ENCODE results near the gene TTC24.

The TTC24 gene

DNA sequence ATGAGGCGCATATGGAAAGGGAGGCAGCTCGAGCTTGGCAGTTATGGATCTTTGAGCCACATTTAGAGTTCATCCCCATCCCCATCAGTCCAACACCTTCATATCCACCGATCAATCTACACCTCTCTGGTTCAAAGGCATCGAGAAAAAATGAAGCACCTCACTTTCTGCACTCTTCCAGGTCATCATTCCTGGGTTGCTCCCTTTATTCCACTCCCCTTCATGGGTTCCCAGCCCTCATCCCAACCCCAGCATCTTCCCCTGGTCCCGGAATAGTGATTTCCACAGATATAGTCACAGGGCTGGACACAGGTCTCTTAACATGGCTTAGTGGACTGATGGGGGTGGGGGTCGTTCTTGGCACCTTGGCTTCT lies 40.0 kb downstream of the TTC24 start:
- H3K27me3 ChIP-seq (ENCODE audit: low read length) = no peaks in the 10 kb centered on the region
- no peaks in the 10 kb centered on the region for H3F3A ChIP-seq (ENCODE audit: insufficient read depth)
- TF ChIP-seq, protein P1, sequence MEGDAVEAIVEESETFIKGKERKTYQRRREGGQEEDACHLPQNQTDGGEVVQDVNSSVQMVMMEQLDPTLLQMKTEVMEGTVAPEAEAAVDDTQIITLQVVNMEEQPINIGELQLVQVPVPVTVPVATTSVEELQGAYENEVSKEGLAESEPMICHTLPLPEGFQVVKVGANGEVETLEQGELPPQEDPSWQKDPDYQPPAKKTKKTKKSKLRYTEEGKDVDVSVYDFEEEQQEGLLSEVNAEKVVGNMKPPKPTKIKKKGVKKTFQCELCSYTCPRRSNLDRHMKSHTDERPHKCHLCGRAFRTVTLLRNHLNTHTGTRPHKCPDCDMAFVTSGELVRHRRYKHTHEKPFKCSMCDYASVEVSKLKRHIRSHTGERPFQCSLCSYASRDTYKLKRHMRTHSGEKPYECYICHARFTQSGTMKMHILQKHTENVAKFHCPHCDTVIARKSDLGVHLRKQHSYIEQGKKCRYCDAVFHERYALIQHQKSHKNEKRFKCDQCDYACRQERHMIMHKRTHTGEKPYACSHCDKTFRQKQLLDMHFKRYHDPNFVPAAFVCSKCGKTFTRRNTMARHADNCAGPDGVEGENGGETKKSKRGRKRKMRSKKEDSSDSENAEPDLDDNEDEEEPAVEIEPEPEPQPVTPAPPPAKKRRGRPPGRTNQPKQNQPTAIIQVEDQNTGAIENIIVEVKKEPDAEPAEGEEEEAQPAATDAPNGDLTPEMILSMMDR (IDR thresholded peaks at IDR 0.05; ENCODE audit: insufficient read depth, low read length, poor library complexity, severe bottlenecking) = no peak
- no peak for TF ChIP-seq EZH2phosphoT487 (conservative IDR thresholded peaks at IDR 0.05; ENCODE audit: low read length)
- no peaks in the 10 kb centered on the region for H3K9me3 ChIP-seq (ENCODE audit: insufficient read depth, low read length)
- H2AFZ ChIP-seq (ENCODE audit: low read depth, low read length, severe bottlenecking) = no peak overlapping the region
- H3K9me2 ChIP-seq (replicated peaks; ENCODE audit: insufficient read depth, low read length) = no peaks in the 10 kb centered on the region
- no peaks in the 10 kb centered on the region for H3K79me2 ChIP-seq (ENCODE audit: insufficient read depth, low read length)
- H3K4me2 ChIP-seq (ENCODE audit: low read depth, low read length, poor library complexity, severe bottlenecking) = no peak overlapping the region
- H3K27ac ChIP-seq (ENCODE audit: low read depth, low read length) = no peak overlapping the region
- no peak overlapping the region for H3K4me3 ChIP-seq (ENCODE audit: insufficient read depth, low read length, poor library complexity, severe bottlenecking)
- H4K20me1 ChIP-seq (ENCODE audit: low read depth, low read length) = no peaks in the 10 kb centered on the region
- H3K9ac ChIP-seq (ENCODE audit: low read length) = no peak overlapping the region
- H3K36me3 ChIP-seq (ENCODE audit: low read length) = no peaks in the 10 kb centered on the region

DNA sequence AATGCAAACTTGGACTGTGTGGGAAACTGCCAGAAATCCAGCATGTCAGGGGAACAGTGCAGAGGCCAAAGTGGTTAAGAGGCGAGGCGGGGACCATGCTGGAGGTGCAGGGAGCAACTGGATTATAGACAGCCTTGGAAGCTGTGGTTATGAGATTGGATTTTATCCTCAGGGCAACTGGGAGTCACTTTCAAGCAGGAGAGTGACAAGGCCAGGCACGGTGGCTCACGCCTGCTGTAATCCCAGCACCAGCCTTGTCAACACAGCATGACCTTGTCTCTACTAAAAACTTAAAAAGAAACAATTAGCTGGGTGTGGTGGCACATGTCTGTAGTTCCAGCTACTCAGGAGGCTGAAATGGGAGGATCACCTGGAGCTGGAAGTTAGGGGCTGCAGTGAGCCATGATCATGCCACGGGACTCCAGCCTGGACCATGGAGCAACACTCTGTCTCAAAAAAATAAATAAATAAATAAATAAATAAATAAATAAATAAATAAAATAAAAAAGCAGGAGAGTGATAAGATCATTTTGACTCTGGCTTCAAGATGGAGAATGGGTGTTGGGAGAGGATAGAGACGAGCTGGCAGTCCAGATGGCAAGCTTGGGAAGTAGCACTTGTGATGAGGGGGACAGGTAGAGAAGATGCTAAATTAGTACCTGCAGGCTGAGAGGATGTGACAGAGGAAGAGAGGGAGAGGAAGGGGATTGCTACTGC lies 43.2 kb downstream of the TTC24 start:
- no peak for TF ChIP-seq EZH2phosphoT487 (conservative IDR thresholded peaks at IDR 0.05; ENCODE audit: low read length)
- TF ChIP-seq, protein P1 (IDR thresholded peaks at IDR 0.05; ENCODE audit: insufficient read depth, low read length, poor library complexity, severe bottlenecking) = no peak
- H3K4me2 ChIP-seq (ENCODE audit: low read depth, low read length, poor library complexity, severe bottlenecking) = no peak overlapping the region
- no peaks in the 10 kb centered on the region for H4K20me1 ChIP-seq (ENCODE audit: low read depth, low read length)
- H3K27ac ChIP-seq (ENCODE audit: low read depth, low read length) = no peak overlapping the region
- H3K27me3 ChIP-seq (ENCODE audit: low read length) = no peaks in the 10 kb centered on the region
- 0 out of 2 replicates have a peak, but pooled peaks cover 3% of the 10 kb centered on the region for H3F3A ChIP-seq (ENCODE audit: insufficient read depth)
- no peak overlapping the region for H3K9ac ChIP-seq (ENCODE audit: low read length)
- H3K9me3 ChIP-seq (ENCODE audit: insufficient read depth, low read length) = no peaks in the 10 kb centered on the region
- no peaks in the 10 kb centered on the region for H3K36me3 ChIP-seq (ENCODE audit: low read length)
- H3K79me2 ChIP-seq (ENCODE audit: insufficient read depth, low read length) = no peaks in the 10 kb centered on the region
- no peak overlapping the region for H3K4me3 ChIP-seq (ENCODE audit: insufficient read depth, low read length, poor library complexity, severe bottlenecking)
- no peaks in the 10 kb centered on the region for H3K9me2 ChIP-seq (replicated peaks; ENCODE audit: insufficient read depth, low read length)
- H2AFZ ChIP-seq (ENCODE audit: low read depth, low read length, severe bottlenecking) = no peak overlapping the region

DNA sequence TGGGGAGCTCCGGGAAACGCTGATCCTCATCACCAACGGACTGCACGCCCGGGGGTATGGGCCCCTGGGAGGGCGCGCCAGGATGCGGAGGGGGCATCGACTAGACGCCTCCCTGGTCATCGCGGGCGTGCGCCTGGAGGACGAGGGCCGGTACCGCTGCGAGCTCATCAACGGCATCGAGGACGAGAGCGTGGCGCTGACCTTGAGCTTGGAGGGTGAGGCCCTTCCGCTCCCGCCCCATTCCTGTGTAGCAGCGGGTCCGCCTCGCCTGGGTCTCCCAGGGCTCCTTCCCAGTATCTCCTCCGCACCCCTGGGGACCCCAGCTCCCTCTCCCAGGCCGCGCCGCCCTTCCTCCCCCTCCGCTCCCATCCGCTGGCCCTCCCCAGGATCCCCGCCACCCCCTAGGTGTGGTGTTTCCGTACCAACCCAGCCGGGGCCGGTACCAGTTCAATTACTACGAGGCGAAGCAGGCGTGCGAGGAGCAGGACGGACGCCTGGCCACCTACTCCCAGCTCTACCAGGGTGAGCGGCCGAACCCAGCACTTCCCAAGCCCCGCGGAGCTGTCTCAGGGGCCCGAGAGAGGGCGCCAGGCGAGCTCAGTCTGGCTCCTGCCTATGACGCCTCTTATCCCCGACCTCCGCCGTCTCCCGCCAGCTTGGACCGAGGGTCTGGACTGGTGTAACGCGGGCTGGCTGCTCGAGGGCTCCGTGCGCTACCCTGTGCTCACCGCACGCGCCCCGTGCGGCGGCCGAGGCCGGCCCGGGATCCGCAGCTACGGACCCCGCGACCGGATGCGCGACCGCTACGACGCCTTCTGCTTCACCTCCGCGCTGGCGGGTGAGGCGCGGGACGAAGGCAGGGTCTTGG lies 44.7 kb downstream of the TTC24 start:
- Histone ChIP-seq H3K4me3 (ENCODE audit: insufficient read depth, low read length, poor library complexity, severe bottlenecking) (no peak overlapping the region), H3K9me3 (ENCODE audit: insufficient read depth, low read length) (no peaks in the 10 kb centered on the region), H3K36me3 (ENCODE audit: low read length) (no peaks in the 10 kb centered on the region), H3F3A (ENCODE audit: insufficient read depth) (0 out of 2 replicates have a peak, but pooled peaks cover 3% of the 10 kb centered on the region), H3K27ac (ENCODE audit: low read depth, low read length) (no peak overlapping the region), H3K9ac (ENCODE audit: low read length) (no peak overlapping the region), H2AFZ (ENCODE audit: low read depth, low read length, severe bottlenecking) (no peak overlapping the region), H3K27me3 (ENCODE audit: low read length) (no peaks in the 10 kb centered on the region), H4K20me1 (ENCODE audit: low read depth, low read length) (no peaks in the 10 kb centered on the region), H3K79me2 (ENCODE audit: insufficient read depth, low read length) (no peaks in the 10 kb centered on the region), H3K9me2 (replicated peaks; ENCODE audit: insufficient read depth, low read length) (no peaks in the 10 kb centered on the region), H3K4me2 (ENCODE audit: low read depth, low read length, poor library complexity, severe bottlenecking) (no peak overlapping the region)
- TF ChIP-seq EZH2phosphoT487 (conservative IDR thresholded peaks at IDR 0.05; ENCODE audit: low read length) = no peak
- TF ChIP-seq, protein P1 (IDR thresholded peaks at IDR 0.05; ENCODE audit: insufficient read depth, low read length, poor library complexity, severe bottlenecking) = no peak

All from SU-DHL-6 (cell line).